ENCODE measurements around the gene DUSP5.
"Not testable (repeated sequence)": the region's sequence is repeated elsewhere in the genome, so short reads cannot be mapped to it uniquely, and the experiment has no call there.

DUSP5 gene

DNA sequence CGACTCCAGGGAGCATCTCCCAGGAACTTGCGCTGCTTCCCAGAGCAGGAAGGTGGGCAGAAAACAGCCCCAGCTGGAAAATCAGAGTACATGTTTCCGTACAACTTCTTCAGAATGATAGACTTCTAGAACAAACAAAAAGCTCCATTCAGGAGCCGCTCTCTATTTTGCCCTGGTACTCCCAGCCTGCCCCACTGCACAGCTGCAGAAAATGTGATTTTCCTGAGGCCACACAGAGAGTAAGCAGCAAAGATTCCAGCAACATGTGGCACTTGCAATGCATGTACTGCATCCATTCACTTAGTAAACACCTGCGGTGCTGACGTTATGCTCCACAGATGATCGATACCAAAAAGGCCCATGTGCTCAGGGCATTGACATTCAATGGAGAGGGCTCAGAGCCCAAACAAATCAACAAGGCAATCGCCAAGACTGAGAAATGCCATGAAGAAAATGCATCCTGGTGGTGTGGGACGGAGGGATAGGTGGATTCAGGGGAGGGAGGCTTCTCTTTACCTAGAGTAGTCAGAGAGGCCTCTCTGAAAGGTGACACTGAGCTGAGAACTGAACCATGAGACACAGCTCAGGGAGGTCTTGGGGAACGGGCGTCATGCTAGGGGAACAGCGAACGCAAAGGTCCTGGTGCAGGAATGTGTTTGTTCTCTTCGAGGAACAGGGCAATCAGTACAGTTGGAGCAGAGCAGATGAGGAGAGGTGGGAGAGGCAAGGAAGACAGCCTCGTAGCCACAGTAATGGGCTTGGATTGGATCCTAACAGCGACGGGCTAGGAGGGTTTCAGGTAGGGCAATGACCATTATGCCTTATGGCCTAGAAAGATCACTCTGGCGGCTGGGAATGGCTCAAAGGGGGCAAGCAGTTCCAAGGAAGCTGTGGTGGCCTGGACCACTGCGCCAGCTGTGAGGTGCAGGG lies 35.3 kb upstream of the DUSP5 start:
- Histone ChIP-seq H3K9me3 (ENCODE audit: low read length) (no peaks in the 10 kb centered on the region), H3K4me1 (ENCODE audit: insufficient read depth, low read length) (no peaks in the 10 kb centered on the region), H3K36me3 (ENCODE audit: insufficient read depth, low read length) (no peaks in the 10 kb centered on the region), H3K4me3 (ENCODE audit: low read depth in 1 of 2, low read length in 2 of 2) (no peak overlapping the region), H3K9ac (ENCODE audit: low read length) (no peak overlapping the region), H3K27me3 (ENCODE audit: control insufficient read depth in 1 of 2, insufficient read depth in 2 of 2, low read length in 2 of 2) (no peaks in the 10 kb centered on the region), H3K27ac (ENCODE audit: low read depth, low read length) (no peak overlapping the region)

DNA sequence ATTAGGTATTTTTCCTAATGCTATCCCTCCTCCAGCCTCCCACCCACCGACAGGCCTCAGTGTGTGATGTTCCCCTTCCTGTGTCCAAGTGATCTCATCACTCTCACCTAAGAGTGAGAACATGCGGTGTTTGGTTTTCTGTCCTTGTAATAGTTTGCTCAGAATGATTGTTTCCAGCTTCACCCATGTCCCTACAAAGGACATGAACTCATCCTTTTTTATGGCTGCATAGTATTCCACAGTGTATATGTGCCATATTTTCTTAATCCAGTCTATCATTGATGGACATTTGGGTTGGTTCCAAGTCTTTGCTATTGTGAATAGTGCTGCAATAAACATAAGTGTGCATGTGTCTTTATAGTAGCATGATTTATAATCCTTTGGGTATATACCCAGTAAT lies 29.4 kb upstream of the DUSP5 start:
- H3K9me3 ChIP-seq (ENCODE audit: low read length); H3K27me3 ChIP-seq (ENCODE audit: control insufficient read depth in 1 of 2, insufficient read depth in 2 of 2, low read length in 2 of 2); H3K27ac ChIP-seq (ENCODE audit: low read depth, low read length); H3K36me3 ChIP-seq (ENCODE audit: insufficient read depth, low read length); H3K4me3 ChIP-seq (ENCODE audit: low read depth in 1 of 2, low read length in 2 of 2); H3K4me1 ChIP-seq (ENCODE audit: insufficient read depth, low read length); H3K9ac ChIP-seq (ENCODE audit: low read length): not testable (repeated sequence)

DNA sequence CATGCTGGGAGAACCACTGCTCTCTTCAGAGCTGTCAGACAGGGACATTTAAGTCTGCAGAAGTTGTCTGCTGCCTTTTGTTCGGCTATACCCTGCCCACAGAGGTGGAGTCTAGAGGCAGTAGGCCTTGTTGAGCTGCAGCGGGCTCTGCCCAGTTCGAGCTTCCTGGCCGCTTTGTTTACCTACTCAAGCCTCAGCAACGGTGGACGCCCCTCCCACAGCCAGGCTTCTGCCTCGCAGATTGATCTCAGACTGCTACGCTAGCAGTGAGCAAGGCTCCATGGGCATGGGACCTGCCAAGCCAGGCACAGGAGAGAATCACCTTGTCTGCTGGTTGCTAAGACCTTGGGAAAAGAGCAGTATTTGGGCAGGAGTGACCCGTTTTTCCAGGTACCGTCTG lies 27.2 kb upstream of the DUSP5 start:
- not testable (repeated sequence) for H3K4me3 ChIP-seq (ENCODE audit: low read depth in 1 of 2, low read length in 2 of 2); H3K9me3 ChIP-seq (ENCODE audit: low read length); H3K9ac ChIP-seq (ENCODE audit: low read length); H3K27ac ChIP-seq (ENCODE audit: low read depth, low read length); H3K27me3 ChIP-seq (ENCODE audit: control insufficient read depth in 1 of 2, insufficient read depth in 2 of 2, low read length in 2 of 2); H3K4me1 ChIP-seq (ENCODE audit: insufficient read depth, low read length); H3K36me3 ChIP-seq (ENCODE audit: insufficient read depth, low read length)

DNA sequence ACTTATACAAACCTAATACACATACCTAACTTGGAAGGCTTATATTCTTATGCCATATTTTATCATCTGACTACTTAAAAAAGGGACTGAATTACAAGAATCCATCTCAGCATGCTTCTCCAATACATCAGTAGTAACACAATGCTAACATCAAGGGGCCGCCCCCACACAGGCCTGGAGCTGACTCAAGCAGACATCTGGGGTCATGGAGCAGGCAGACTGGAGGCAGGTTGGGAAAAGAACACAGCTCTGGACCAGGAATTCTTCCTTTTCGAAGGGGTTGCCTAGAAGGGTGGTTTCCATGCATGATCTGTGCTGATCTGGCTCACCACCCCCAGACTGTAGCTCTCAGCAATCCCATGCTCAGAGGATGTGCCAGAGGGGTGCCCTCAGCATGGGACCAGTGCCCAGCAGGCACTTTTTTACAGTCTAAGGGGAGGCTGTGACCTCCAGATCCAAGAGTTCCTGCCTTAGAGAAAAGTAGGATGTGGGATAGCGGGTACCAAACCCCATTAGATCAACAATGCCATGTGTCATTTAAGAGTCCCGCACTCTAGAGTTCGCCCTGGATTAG lies 26.1 kb upstream of the DUSP5 start:
- Histone ChIP-seq H3K36me3 (ENCODE audit: insufficient read depth, low read length) (no peaks in the 10 kb centered on the region), H3K4me1 (ENCODE audit: insufficient read depth, low read length) (no peaks in the 10 kb centered on the region), H3K27me3 (ENCODE audit: control insufficient read depth in 1 of 2, insufficient read depth in 2 of 2, low read length in 2 of 2) (no peaks in the 10 kb centered on the region), H3K27ac (ENCODE audit: low read depth, low read length) (no peak overlapping the region), H3K9me3 (ENCODE audit: low read length) (no peaks in the 10 kb centered on the region), H3K4me3 (ENCODE audit: low read depth in 1 of 2, low read length in 2 of 2) (no peak overlapping the region), H3K9ac (ENCODE audit: low read length) (no peak overlapping the region)

DNA sequence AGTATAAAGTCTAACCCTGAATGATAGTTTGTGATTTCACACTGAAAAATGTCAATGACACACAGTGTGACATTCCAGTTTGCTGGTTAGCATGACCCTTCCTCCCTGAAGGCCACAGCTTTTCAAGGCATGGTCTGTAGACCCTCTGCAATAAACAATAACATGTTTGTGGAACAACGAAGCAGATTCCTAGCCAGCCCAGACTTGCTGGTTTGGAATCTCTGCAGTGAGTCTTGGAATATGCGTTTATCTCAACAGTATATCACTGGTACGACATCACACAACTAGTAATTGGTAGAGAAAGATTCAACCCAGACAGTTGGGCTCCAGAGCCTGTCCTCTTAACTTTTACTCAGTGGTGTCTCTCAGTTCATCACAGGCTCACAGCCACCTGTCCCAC lies 23.7 kb upstream of the DUSP5 start:
- H3K4me3 ChIP-seq (ENCODE audit: low read depth in 1 of 2, low read length in 2 of 2): no peak overlapping the region
- no peaks in the 10 kb centered on the region for H3K4me1 ChIP-seq (ENCODE audit: insufficient read depth, low read length)
- no peaks in the 10 kb centered on the region for H3K27me3 ChIP-seq (ENCODE audit: control insufficient read depth in 1 of 2, insufficient read depth in 2 of 2, low read length in 2 of 2)
- no peaks in the 10 kb centered on the region for H3K36me3 ChIP-seq (ENCODE audit: insufficient read depth, low read length)
- no peak overlapping the region for H3K27ac ChIP-seq (ENCODE audit: low read depth, low read length)
- no peaks in the 10 kb centered on the region for H3K9me3 ChIP-seq (ENCODE audit: low read length)
- no peak overlapping the region for H3K9ac ChIP-seq (ENCODE audit: low read length)

DNA sequence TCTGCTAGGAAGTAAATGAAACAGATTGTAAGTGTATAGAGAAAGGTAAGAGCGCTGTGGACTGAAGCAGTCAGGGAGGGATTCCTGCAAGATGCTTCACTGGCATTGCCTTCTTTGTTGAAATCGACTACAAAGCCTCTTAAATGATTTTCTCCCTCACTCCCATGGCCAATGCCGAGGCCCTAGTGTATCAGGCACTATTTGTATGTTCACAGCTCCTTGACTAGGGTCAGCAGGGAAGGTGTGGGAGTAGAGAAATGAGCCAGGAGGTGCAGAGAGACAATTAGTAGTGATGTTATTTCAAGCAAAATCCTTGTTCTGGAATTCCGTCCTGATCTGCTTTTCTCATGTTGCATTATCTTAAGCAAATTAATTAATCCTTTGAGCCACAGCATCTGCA lies 22.9 kb upstream of the DUSP5 start:
- Histone ChIP-seq H3K36me3 (ENCODE audit: insufficient read depth, low read length) (no peaks in the 10 kb centered on the region), H3K4me1 (ENCODE audit: insufficient read depth, low read length) (no peaks in the 10 kb centered on the region), H3K9me3 (ENCODE audit: low read length) (no peaks in the 10 kb centered on the region), H3K27ac (ENCODE audit: low read depth, low read length) (no peak overlapping the region), H3K9ac (ENCODE audit: low read length) (no peak overlapping the region), H3K4me3 (ENCODE audit: low read depth in 1 of 2, low read length in 2 of 2) (no peak overlapping the region), H3K27me3 (ENCODE audit: control insufficient read depth in 1 of 2, insufficient read depth in 2 of 2, low read length in 2 of 2) (no peaks in the 10 kb centered on the region)

DNA sequence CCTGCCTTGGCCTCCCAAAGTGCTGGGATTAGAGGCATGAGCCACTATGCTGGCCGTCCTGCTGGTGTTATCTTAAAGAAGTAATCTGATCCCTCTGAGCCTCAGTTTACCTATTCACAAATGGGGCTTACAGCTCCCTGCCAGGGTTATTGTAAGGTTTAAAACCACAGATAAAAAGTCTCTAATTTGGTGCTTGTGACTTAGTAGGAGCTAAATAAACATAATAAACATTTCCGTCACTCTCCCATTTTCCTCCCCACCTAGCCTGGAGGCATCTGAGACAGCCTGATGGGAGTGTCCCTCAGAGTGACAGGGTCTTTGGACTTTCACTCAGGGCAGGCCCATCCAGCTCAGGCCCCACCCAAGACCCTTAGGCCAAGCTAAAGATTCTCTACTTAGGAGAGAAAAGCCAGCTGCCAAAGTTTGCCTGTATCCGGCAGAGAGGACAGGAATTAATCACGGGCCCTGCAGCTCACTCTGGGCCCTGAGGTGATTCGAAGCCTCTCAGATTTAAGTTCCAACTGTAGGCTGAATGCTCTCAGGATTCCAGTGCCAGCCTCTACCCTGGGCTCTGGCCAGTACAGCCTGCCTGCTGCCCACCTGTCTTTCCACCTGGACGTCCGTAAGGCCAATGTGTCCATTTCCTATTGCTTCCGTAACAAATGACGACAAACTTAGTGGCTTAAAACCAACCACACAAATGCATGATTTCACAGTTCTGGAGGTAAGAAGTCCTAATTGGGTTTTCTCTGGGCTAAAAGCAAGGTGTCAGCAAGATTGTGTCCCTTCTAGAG lies 21.8 kb upstream of the DUSP5 start:
- H3K9me3 ChIP-seq (ENCODE audit: low read length): no peaks in the 10 kb centered on the region
- H3K4me1 ChIP-seq (ENCODE audit: insufficient read depth, low read length): no peaks in the 10 kb centered on the region
- H3K36me3 ChIP-seq (ENCODE audit: insufficient read depth, low read length): no peaks in the 10 kb centered on the region
- no peak overlapping the region for H3K4me3 ChIP-seq (ENCODE audit: low read depth in 1 of 2, low read length in 2 of 2)
- H3K9ac ChIP-seq (ENCODE audit: low read length): no peak overlapping the region
- no peaks in the 10 kb centered on the region for H3K27me3 ChIP-seq (ENCODE audit: control insufficient read depth in 1 of 2, insufficient read depth in 2 of 2, low read length in 2 of 2)
- H3K27ac ChIP-seq (ENCODE audit: low read depth, low read length): no peak overlapping the region

DNA sequence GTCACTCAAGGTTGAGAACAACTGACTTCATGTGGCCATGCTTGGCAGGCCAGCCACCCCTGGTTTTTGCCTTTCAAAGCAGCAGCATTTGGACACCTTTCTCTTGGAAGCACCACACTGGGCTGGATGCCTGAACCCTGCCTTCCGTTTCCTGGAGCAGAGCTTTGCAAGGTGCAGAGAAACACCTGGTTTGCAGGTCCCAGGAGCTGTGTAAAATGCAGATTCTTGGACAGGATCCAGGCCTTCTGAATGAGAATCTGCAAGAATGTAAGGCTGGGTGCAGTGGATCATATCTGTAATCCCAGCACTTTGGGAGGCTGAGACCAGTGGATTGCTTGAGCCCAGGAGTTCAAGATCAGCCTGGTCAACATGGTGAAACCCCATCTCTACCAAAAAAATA lies 18.0 kb upstream of the DUSP5 start:
- Histone ChIP-seq H3K27me3 (ENCODE audit: control insufficient read depth in 1 of 2, insufficient read depth in 2 of 2, low read length in 2 of 2) (no peaks in the 10 kb centered on the region), H3K4me1 (ENCODE audit: insufficient read depth, low read length) (no peaks in the 10 kb centered on the region), H3K9me3 (ENCODE audit: low read length) (no peaks in the 10 kb centered on the region), H3K9ac (ENCODE audit: low read length) (no peak overlapping the region), H3K27ac (ENCODE audit: low read depth, low read length) (no peak overlapping the region), H3K4me3 (ENCODE audit: low read depth in 1 of 2, low read length in 2 of 2) (no peak overlapping the region), H3K36me3 (ENCODE audit: insufficient read depth, low read length) (no peaks in the 10 kb centered on the region)

DNA sequence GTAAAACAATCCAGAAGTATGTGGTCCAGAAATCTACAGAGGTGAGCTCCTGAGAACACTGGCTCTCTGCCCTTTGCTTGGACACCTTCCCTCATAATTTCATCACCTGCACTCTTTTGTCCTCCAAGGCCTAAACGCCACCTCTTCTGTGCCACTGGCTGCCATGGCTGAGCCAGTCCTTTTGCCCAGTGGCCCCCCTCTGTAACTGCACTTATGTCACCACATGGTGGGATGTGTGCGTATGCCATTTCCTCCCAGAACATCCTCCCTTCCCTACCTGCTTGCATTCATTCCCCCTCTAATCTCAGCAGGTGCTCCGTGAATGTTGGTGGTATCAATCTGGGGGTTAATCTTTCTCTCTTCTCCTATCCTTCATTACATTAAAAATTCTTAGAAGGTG lies 17.3 kb upstream of the DUSP5 start:
- Histone ChIP-seq H3K4me1 (ENCODE audit: insufficient read depth, low read length) (no peaks in the 10 kb centered on the region), H3K27me3 (ENCODE audit: control insufficient read depth in 1 of 2, insufficient read depth in 2 of 2, low read length in 2 of 2) (no peaks in the 10 kb centered on the region), H3K27ac (ENCODE audit: low read depth, low read length) (no peak overlapping the region), H3K4me3 (ENCODE audit: low read depth in 1 of 2, low read length in 2 of 2) (no peak overlapping the region), H3K9me3 (ENCODE audit: low read length) (no peaks in the 10 kb centered on the region), H3K9ac (ENCODE audit: low read length) (no peak overlapping the region), H3K36me3 (ENCODE audit: insufficient read depth, low read length) (no peaks in the 10 kb centered on the region)

DNA sequence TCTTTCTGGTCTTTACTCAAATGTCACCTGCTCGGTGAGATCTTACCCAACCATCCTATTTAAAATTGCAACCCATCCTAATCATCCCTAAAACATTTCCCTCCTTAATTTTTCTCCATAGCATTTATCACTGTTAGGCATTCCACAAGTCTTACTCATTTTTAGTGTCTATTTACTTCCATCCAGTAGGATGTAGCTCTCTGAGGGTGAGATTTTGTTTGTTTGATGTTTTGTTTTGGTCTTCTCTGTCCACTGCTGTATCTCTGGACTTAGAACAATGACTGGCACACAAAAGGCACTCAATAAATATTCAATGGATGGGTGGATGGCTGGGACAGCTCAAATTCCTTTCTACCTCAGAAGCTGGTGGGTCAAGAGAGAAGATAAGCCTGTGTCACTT lies 15.8 kb upstream of the DUSP5 start:
- H3K4me1 ChIP-seq (ENCODE audit: insufficient read depth, low read length): no peaks in the 10 kb centered on the region
- no peaks in the 10 kb centered on the region for H3K36me3 ChIP-seq (ENCODE audit: insufficient read depth, low read length)
- H3K9me3 ChIP-seq (ENCODE audit: low read length): no peaks in the 10 kb centered on the region
- no peak overlapping the region for H3K4me3 ChIP-seq (ENCODE audit: low read depth in 1 of 2, low read length in 2 of 2)
- no peak overlapping the region for H3K9ac ChIP-seq (ENCODE audit: low read length)
- no peak overlapping the region for H3K27ac ChIP-seq (ENCODE audit: low read depth, low read length)
- H3K27me3 ChIP-seq (ENCODE audit: control insufficient read depth in 1 of 2, insufficient read depth in 2 of 2, low read length in 2 of 2): no peaks in the 10 kb centered on the region

DNA sequence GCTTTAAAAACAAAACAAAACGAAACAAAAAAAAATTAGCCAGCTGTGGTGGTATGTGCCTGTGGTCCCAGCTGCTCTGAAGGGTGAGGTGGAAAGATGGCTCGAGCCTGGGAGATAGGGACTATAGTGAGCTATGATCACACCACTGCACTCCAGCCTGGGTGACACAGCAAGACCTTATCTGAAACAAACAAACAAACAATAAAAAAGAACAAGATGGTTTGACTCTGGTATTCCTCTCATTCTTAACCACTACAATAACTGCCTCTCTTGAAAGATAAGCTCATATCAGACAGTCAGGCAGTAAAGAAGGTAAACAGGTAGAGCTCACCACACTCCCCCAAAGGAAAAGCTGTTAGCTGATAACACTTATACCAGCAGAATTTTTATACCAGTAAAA lies 14.1 kb upstream of the DUSP5 start:
- H3K36me3 ChIP-seq (ENCODE audit: insufficient read depth, low read length): no peaks in the 10 kb centered on the region
- H3K9ac ChIP-seq (ENCODE audit: low read length): no peak overlapping the region
- no peaks in the 10 kb centered on the region for H3K4me1 ChIP-seq (ENCODE audit: insufficient read depth, low read length)
- H3K27me3 ChIP-seq (ENCODE audit: control insufficient read depth in 1 of 2, insufficient read depth in 2 of 2, low read length in 2 of 2): no peaks in the 10 kb centered on the region
- no peak overlapping the region for H3K4me3 ChIP-seq (ENCODE audit: low read depth in 1 of 2, low read length in 2 of 2)
- no peak overlapping the region for H3K27ac ChIP-seq (ENCODE audit: low read depth, low read length)
- no peaks in the 10 kb centered on the region for H3K9me3 ChIP-seq (ENCODE audit: low read length)

All from muscle layer of colon (tissue), 2 donors.